Ovary (tissue), 9 donors: Measurements from ENCODE around the gene CMTM6. TPM values are rescaled to one million over a fixed set of nuclear protein-coding genes. Genes with fewer than 3 reads are reported as not detected.

Experiments
- DNase-seq, 5 donors: peaks; one replicate each; pipeline ENCODE4 v3.0.0-alpha.2; 2019 to 2020
- H3K27ac ChIP-seq, 2 donors: fragments of 200-600 bp; one replicate each; pipeline versions ENCODE4 v1.5.1 to v1.8.0; 2019 to 2022
- H3K27me3 ChIP-seq: fragments of 200-600 bp; one replicate; pipeline ENCODE4 v1.8.0; 2022
- H3K36me3 ChIP-seq: fragments of 200-600 bp; sonication (generic); one replicate; pipeline ENCODE4 v1.5.1; 2019
- H3K4me1 ChIP-seq: one replicate; pipeline ENCODE4 v1.8.1; 2013; ENCODE audit warnings: mild to moderate bottlenecking, moderate library complexity; ENCODE audit not compliant: insufficient read depth
- H3K4me3 ChIP-seq: fragments of 200-600 bp; sonication (generic); one replicate; pipeline ENCODE4 v1.5.1; 2017
- H3K9me3 ChIP-seq, 2 donors: fragments of 200-600 bp in 1 of 2; sonication (generic) in 1 of 2; one replicate each; pipeline versions ENCODE4 v1.5.1 to v1.8.1; 2013 to 2019; ENCODE audit warnings: mild to moderate bottlenecking in 1 of 2, moderate library complexity in 1 of 2
- CTCF ChIP-seq, 3 donors: fragments of 450-650 bp in 2 of 3; fragments of 200-600 bp in 1 of 3; IDR thresholded peaks; one replicate each; pipeline versions ENCODE4 v1.5.1 to v1.8.0; 2016 to 2022; ENCODE audit warnings: antibody characterized with exemption in 3 of 3, mild to moderate bottlenecking in 1 of 3
- EP300 ChIP-seq: sonication (generic); formaldehyde crosslinking; IDR thresholded peaks from one replicate; pipeline ENCODE4 v1.6.1; 2017; ENCODE audit warnings: antibody characterized with exemption
- POLR2A ChIP-seq: fragments of 450-650 bp; IDR thresholded peaks from one replicate; pipeline ENCODE4 v1.6.1; 2017; ENCODE audit warnings: antibody characterized with exemption, mild to moderate bottlenecking, moderate library complexity
- WGBS, 3 donors: extraction: QIAGEN DNeasy Blood & Tissue Kit in 1 of 3; methylation state at CpG; one replicate each; pipeline versions ENCODE4 v1.1.5 to v1.1.7; 2013 to 2017; 5-methylcytosine and 5-hydroxymethylcytosine counted together
- intact Hi-C, 4 donors: fragments of 100-400 bp; cut with DNase I; formaldehyde crosslinking; loops; one replicate each; pipeline versions ENCODE4 v1.11.0 to v1.15.1; 2022 to 2023
- microRNA-seq, 3 donors: library from miRNA; unstranded; fragments of <30 nt; microRNA quantifications; one replicate each; pipeline versions ENCODE4 to v1.2.0, GENCODE V29; 2019 to 2020
- polyA plus RNA-seq, 2 donors: library from polyadenylated mRNA; stranded (reverse); fragments of 200-250 nt in 1 of 2; fragments of 350-450 nt in 1 of 2; fragmentation: Illumina TruSeq in 1 of 2; extraction: RNeasy Lipid Tissue Mini Kit (QIAGEN cat#74804) in 1 of 2; gene quantifications; one replicate each; pipeline ENCODE4 v1.2.3, GENCODE V29; 2013 to 2014
- small RNA-seq: library from RNA; depleted of rRNA; stranded (forward); fragments of <200 nt; gene quantifications from one replicate; pipeline ENCODE3, GENCODE V24; 2016
- total RNA-seq, 7 donors: library from RNA; depleted of rRNA in 2 of 7; stranded (reverse); fragments of >200 nt in 2 of 7; fragmentation: NEBNext Ultra II Directional in 3 of 7; extraction: Animal tissue kit (Norgen Biotek cat#: 25700) in 3 of 7; gene quantifications; one replicate each; pipeline versions ENCODE4 v1.1.0 to v1.2.4, GENCODE V29; 2016 to 2023
- donor health status: DM: no; HTN: no; CAD: no; lungs with moderate emphysema.
- donor health status: DM: no; HTN: no; CAD: no.
- donor health status: Bipolar disorder and iron deficiency.
- donor health status: DM: yes; HTN: yes; CAD: no.
- donor health status: DM: no; HTN: no; CAD: no.
- donor health status: DM: yes; HTN: yes; CAD: no.

The CMTM6 gene
- total and polyA plus RNA-seq, 9 donors = 19.7 to 150 (median 25.9) TPM

GRCh38 chr3:32431481-32431880, 71.2 kb downstream of the CMTM6 start:
- no peak overlapping the region for H3K4me3 ChIP-seq
- no peak overlapping the region for H3K27ac ChIP-seq
- intact Hi-C loops = no loop called here
- no peaks in the 10 kb centered on the region for H3K9me3 ChIP-seq
- DNase-seq = no peak
- H3K4me1 ChIP-seq = no peaks in the 10 kb centered on the region
- H3K36me3 ChIP-seq = no peaks in the 10 kb centered on the region
- WGBS, 3 donors = 92 to 98% (median 94%) methylated on average over 3 of the region's 3 CpGs
- TF ChIP-seq CTCF (IDR thresholded peaks at IDR 0.05) = no peak
- no peak for TF ChIP-seq EP300
- TF ChIP-seq POLR2A = no peak
- H3K27me3 ChIP-seq = no peaks in the 10 kb centered on the region

Small RNA genes lying within 50 kb of the gene (microRNA-seq; reads per million reads assigned to microRNA genes)
- 0 to 0.16 (median 0) reads per million in 3 donors for gene MIR548AY

Small RNA genes lying within 50 kb of the gene (small RNA-seq; reads per million reads assigned to genes)
- gene MIR548AY = not detected

Other genes with a start within 250 kb of the CMTM6 start
- 10 to 100 TPM in 3 of 7 donors, 1 to 10 TPM in 4; 2.7 to 63.4 (median 7.6) TPM for gene CMTM7, start 111.0 kb downstream of the CMTM6 start, total RNA-seq
- 10 to 100 TPM in 1 of 2 donors, 1 to 10 TPM in 1; 4.7 to 20.3 TPM for gene CMTM7, start 111.0 kb downstream of the CMTM6 start, polyA plus RNA-seq
- gene DYNC1LI1, start 68.0 kb upstream of the CMTM6 start, total RNA-seq = 10 to 100 TPM; 21.0 to 37.8 (median 26.6) TPM
- gene DYNC1LI1, start 68.0 kb upstream of the CMTM6 start, polyA plus RNA-seq = 10 to 100 TPM; 21.1 to 37.6 TPM
- gene CNOT10, start 182.3 kb upstream of the CMTM6 start, total RNA-seq = 10 to 100 TPM; 16.1 to 38.9 (median 29.6) TPM
- gene CNOT10, start 182.3 kb upstream of the CMTM6 start, polyA plus RNA-seq = 10 to 100 TPM; 12.3 to 24.1 TPM